ENCODE measurements around the gene NEMF.
"Not testable (repeated sequence)": the region's sequence is repeated elsewhere in the genome, so short reads cannot be mapped to it uniquely, and the experiment has no call there.

- TF ChIP-seq ZNF274 (IDR thresholded peaks at IDR 0.05; ENCODE audit: low read depth, low read length); YY1 (IDR thresholded peaks at IDR 0.05; ENCODE audit: insufficient read depth, insufficient read length); SUZ12 (IDR thresholded peaks at IDR 0.05; ENCODE audit: extremely low read depth, insufficient read depth, insufficient read length): not testable (repeated sequence)
Observed at GRCh38 chr14:49771691-49772090, 80.9 kb downstream of the NEMF start.

Measured in NT2/D1 (cell line).